ENCODE measurements around the gene JAM2.
A peak's percentile ranks its signal among the peaks of the same experiment; 100 is the strongest.

DNA sequence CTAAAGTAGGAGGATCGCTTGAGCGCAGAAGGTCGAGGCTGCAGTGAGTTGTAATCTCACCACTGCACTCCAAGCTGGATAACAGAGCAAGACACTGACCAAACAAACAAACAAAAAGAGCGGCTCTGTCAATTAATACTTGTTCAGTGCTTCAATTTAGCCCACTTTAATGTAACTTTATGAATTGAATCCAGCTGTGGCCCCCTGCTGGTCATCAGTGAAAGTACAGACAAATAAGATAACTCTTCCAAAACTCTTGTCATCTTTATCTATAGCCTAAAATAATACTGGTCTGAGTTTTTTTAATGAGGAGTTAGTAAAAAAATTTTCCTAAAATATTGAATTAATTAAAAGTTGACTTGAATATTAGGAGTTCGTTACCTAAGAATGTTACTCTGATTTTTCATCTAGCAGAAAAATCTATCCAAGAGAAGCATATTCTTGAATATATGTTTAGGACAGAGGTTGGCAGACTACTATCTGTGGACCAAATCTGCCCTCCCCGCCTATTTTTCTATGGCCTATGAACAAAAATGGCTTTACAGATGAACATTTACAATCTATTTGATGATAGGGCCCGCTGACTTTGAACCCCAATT, 69.5 kb downstream of the JAM2 start:
- TF ChIP-seq CTCF (IDR thresholded peaks at IDR 0.05 in 2 of 3, conservative IDR thresholded peaks at IDR 0.05 in 1 of 3; ENCODE audit: borderline replicate concordance in 1 of 3, insufficient read depth in 1 of 3, low read depth in 2 of 3, low read length in 2 of 3) (peak; percentile 30 to 84 (median 73); a peak in 5 of 6 replicates), TCF7L2 (IDR thresholded peaks at IDR 0.05; ENCODE audit: borderline replicate concordance, extremely low read depth, insufficient read depth, insufficient read length) (no peak), EZH2phosphoT487 (IDR thresholded peaks at IDR 0.05; ENCODE audit: borderline replicate concordance) (no peak), POLR2A (IDR thresholded peaks at IDR 0.05; ENCODE audit: borderline replicate concordance, extremely low read depth, insufficient read depth, insufficient read length) (no peak), MAX (IDR thresholded peaks at IDR 0.05) (no peak)

Data from HCT116 (cell line).